ENCODE measurements around the gene TRIM65.

DNA sequence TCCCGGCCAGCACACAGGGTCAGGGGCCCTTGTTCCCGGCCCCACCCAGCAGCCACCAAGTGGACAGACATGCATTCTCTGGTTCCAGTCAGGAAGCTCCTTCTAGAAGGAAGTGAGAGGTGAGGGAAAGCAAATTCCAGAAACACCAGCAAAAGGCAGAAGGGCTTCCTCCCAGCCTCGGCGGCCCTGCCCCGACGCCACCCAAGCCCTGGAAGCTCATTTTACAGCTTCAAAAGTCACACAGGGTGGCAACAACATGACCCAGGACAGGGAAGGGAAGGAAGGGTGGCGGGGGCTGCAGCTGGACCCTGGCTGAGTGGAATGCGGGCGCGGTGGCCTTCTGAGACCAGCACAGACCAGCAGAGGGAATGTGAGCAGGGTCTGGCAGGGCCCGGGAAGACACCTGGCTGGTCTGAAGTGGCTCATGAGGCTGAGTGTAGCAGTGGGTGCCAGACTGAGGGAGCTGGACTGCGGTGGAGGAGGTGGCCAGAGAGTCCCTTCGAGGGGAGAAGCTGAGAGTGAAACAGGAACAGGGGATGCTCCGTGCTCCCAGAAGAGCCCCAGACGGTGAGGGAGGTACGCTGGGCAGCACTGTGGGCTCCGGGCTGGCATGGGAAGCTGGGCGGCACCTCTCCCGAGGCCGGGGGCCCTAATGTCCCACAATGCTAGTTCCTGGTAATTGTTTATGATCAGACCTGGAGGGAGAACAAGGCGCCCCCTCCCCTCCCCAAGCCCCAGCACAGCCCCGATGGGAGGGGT lies 50.6 kb downstream of the TRIM65 start:
- TF ChIP-seq, protein P1, sequence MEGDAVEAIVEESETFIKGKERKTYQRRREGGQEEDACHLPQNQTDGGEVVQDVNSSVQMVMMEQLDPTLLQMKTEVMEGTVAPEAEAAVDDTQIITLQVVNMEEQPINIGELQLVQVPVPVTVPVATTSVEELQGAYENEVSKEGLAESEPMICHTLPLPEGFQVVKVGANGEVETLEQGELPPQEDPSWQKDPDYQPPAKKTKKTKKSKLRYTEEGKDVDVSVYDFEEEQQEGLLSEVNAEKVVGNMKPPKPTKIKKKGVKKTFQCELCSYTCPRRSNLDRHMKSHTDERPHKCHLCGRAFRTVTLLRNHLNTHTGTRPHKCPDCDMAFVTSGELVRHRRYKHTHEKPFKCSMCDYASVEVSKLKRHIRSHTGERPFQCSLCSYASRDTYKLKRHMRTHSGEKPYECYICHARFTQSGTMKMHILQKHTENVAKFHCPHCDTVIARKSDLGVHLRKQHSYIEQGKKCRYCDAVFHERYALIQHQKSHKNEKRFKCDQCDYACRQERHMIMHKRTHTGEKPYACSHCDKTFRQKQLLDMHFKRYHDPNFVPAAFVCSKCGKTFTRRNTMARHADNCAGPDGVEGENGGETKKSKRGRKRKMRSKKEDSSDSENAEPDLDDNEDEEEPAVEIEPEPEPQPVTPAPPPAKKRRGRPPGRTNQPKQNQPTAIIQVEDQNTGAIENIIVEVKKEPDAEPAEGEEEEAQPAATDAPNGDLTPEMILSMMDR (IDR thresholded peaks at IDR 0.05; ENCODE audit: insufficient read depth, low read depth, low read length): no peak
- no peak for TF ChIP-seq EZH2 (IDR thresholded peaks at IDR 0.05; ENCODE audit: insufficient read depth, low read length)

All from astrocyte (in vitro differentiated cells and primary cell).